Dermis microvascular lymphatic vessel endothelial cell (primary cell): ENCODE measurements around the gene TANC1. TPM values are rescaled to one million over a fixed set of nuclear protein-coding genes. Genes with fewer than 3 reads are reported as not detected.
"Not testable (repeated sequence)": the region's sequence is repeated elsewhere in the genome, so short reads cannot be mapped to it uniquely, and the experiment has no call there.

ENCODE experiments used
- DNase-seq, 2 donors: peaks; one replicate each; pipeline versions ENCODE4 v3.0.0 to v3.0.0-alpha.2; 2010; ENCODE audit warnings: low read depth in 2 of 2
- total RNA-seq: library from RNA; depleted of rRNA; stranded (reverse); fragments of >200 nt; gene quantifications from 2 replicates; pipeline ENCODE4 v1.2.1, GENCODE V29; 2014

The TANC1 gene
- total RNA-seq, 1 donor from 2014 or later, result 49.7 TPM

GRCh38 chr2:159022019-159022418 is 53.6 kb downstream of the TANC1 start:
- no peak for DNase-seq

GRCh38 chr2:159026170-159026569 is 57.7 kb downstream of the TANC1 start:
- no peak for DNase-seq

GRCh38 chr2:159028776-159029175 is 60.3 kb downstream of the TANC1 start:
- no peak for DNase-seq

DNA sequence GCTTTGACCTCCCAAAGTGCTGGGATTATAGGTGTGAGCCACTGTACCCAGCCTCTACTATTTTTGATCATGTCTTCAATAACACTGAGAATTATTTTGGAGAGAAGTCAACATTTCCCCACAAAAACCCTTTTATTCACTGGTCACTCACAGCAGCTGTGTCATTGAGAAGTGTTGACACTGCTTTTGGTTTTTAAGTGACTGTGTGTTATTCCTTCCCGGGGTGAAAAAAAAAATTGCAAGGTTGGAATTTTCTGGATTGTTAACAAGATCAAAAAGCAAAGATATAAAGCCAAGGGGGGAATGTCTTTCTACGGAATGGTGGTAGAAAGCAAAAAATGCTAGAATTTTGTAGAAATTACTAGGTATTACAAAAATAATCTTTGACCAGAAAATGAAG is 61.5 kb downstream of the TANC1 start:
- DNase-seq, result no peak

- peak in 1 of 2 donors; percentile 89 for DNase-seq
Measured at GRCh38 chr2:159030674-159031380, 62.4 kb downstream of the TANC1 start.

DNA sequence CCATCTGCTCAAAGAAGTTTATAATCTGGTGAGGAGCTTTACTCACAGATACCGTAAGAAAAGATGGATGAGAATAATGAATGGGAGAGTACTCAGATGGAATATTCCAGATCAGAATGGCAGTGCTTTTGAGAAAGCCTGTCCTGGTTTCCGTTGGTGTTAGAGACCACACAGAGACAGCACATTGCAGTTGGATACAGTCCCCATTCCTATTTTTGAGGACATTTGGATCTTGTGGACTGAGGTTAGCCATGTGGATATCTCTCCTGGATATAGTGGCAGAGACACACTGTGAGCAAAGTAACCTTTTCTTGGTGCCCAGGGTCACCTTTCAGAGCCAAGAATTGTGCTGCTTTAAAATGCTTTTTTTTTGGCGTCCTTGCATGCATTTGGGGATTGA is 63.7 kb downstream of the TANC1 start:
- no peak for DNase-seq

DNA sequence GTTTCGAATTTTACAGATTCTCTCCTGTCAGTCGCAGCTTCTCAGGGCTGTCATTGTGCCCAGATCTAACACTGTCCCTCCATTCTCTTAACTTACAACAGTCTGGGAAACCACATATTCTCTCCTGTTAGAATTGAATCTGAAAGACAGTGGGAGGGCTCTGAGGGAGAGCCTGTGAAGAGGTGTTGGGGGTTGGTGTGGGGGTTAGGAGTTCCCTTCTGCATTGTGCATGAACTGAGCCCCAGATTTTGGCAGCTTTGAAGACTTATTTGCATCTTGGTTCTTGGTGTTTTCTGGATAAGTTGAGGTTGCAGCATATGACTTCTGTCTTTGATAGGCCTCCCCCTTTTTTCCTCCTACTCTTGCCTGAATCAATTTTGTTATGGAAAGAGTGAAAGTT is 64.1 kb downstream of the TANC1 start:
- no peak for DNase-seq

GRCh38 chr2:159034713-159035112 is 66.3 kb downstream of the TANC1 start:
- no peak for DNase-seq

DNA sequence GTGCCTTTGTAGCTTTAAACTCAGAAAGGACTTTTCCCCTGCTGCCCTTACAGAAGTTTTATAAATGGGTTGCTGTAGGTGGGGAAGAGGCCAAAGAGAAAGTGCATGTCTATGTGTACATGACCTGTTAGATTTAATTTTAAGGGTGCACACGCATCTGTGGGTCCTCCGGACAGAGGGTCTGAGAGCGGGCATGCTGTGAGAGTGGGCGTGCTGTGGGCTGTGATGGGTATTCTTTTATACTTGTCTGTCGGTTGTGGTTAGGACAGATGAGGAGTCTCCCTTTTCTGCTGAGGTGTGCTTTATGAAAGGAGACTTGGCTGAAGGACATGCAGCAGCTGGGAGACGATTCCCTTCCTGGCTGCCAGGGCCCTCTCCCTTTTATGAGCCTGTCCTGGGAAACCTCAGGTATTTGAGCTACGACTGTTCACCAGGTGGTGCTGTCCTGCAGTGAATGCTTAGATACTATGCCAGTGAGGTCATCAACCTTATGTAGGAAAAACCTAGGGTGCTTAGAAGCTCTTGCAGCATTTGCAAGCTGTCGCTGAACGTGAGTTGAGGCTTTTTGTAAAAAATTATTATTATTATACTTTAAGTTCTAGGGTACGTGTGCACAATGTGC is 67.5 kb downstream of the TANC1 start:
- DNase-seq, result peak; percentile 36 to 71

GRCh38 chr2:159036461-159036860 is 68.0 kb downstream of the TANC1 start:
- not testable (repeated sequence) for DNase-seq

DNA sequence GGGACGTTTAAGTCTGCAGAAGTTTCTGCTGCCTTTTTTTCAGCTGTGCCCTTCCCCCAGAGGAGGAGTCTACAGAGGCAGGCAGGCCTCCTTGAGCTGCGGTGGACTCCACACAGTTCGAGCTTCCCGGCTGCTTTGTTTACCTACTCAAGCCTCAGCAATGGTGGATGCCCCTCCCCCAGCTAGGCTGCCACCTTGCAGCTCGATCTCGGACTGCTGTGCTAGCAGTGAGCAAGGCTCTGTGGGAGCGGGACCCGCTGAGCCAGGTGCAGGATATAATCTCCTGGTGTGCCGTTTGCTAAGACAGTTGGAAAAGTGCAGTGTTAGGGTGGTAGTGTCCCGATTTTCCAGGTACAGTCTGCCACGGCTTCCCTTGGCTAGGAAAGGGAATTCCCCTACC is 72.9 kb downstream of the TANC1 start:
- not testable (repeated sequence) for DNase-seq

GRCh38 chr2:159042115-159042850 is 73.8 kb downstream of the TANC1 start:
- DNase-seq, result no peak

- DNase-seq, result no peak
Measured at GRCh38 chr2:159043710-159044109, 75.3 kb downstream of the TANC1 start.

DNA sequence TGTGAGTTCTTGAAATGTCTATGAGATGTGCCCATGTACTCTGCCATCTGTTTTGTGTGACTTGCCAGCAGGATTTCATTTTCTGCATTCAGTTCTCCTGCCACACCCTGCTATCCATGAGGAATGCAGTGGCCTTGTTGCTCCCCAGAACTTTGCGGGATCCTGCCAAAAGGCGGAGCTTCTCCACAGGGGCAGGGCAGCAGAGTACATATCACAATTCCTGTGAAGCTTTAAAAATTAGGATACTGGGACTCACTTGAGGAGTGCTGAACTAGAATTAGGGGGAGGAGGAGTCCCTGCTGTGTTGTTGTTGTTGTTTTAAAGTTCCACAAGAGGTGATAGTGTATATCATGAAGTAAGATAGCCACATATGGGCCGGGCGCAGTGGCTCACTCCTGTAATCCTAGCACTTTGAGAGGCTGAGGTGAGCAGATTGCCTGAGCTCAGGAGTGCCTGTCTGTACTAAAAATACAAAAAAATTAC is 76.4 kb downstream of the TANC1 start:
- no peak for DNase-seq

DNA sequence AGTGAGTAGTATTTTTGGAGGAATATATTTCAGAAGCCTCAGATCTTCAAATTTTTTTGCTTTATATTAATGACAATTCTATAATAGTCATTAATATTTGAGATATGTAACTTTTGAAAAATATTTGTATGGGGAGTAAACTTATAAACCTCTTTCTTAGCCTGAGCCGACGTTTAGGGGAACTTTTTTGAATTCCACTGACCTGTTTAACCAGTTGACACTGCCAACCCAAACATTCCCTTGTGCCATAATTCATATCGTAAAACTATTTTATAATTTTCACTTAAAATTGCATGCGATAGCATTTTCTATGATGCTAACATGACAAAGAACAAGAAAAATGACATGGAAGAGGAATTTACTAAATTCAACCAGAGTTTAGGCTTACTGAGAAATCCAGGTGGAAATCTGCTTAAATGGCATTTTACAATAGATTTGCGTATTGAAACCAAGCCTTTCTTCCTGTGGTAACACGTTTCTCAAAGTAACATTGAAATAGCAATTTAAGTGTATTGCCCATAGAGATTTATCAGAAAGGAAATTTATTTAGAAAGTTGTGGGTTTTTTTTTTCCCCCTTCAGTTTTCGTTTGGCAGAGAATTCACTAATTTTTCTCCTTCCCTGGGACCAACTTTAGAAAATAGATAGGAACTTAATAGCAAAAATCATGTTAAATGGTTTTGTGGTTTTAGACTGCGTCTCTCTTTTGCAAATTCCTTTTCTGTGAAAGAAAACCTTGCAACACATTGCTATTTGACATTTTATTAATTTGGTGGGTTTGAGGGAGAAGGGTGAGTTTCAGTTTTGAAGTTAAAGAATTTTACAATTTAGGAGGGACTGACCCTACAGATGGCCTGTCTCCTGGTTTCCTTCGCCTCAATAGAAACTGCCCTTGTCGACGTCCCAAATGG is 77.4 kb downstream of the TANC1 start:
- peak; percentile 28 to 33 for DNase-seq

- peak; percentile 53 to 80 for DNase-seq
Measured at GRCh38 chr2:159046966-159047365, 78.5 kb downstream of the TANC1 start.

DNA sequence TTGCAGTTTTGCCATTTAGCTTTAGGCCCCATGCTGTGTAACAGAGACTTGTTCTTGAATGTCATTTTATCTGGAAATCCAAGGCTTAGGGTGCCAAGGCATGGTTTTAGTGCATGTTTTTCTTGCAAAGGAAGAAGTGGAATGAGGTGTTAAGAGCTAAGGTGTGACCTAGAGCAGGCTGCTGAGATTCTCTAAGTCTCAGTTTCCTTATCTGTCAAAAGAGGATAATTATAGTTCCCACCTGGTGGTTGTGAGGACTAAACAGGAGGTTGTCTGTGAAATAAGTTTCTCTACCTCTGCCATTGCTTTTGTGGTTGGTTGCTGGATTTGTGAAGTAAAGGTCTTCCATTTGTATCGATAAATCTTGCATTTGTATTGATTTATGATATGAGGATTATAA is 82.0 kb downstream of the TANC1 start:
- no peak for DNase-seq

- no peak for DNase-seq
Measured at GRCh38 chr2:159051133-159051532, 82.7 kb downstream of the TANC1 start.

DNA sequence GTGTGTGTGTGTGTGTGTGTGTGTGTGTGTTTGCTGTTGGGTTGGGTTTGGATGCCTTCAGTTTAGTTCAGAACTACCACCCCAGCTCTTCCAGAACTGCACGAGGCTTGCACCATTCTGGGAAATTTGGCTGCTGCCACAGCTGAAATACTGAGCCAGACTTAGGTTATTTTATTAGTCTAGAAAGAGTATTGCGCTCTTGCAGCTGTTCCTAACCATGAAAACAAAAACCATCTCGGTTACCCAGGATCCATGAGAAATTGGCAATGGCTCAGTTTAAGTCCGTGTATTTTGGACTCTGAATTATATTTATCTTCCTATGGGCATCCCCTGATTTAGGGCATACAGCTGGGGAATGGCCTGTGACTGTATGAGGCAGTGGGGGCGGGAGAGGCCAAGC is 83.2 kb downstream of the TANC1 start:
- peak in 1 of 2 donors; percentile 41 for DNase-seq

DNA sequence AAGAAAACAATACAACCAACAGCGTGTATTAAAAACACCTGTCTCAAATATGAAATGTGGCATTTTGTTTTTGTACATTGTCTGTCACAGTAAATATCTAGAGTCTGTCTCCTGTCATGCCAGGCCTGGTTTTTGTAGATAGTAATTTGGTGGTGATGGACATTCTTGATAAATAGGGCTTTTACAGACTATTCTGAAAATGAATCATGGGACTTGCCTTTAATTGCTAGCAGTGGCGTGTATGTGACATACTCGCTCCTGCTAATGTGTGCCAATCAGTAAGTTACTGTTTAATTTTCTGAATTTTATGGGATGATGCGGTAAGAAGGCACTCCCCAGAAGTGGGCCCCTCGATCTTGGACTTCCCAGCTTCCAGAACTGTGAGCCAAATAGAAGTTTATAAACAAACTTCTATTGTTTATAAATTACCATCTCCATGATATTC is 83.7 kb downstream of the TANC1 start:
- no peak for DNase-seq
